Measurements from ENCODE around the gene SERPINI1. TPM values are rescaled to one million over a fixed set of nuclear protein-coding genes. Genes with fewer than 3 reads are reported as not detected.

The SERPINI1 gene
- total and polyA plus RNA-seq, 9 of the 15 experiments (the other 6 are each of a cell fraction or from before 2014, with no cell fraction given) = 1.6 to 9.9 (median 3.5) TPM

- H2AFZ ChIP-seq (ENCODE audit: low read depth, low read length) = no peak overlapping the region
- POLR2A ChIA-PET = interaction anchor here (0.6 to 2.0 kb wide), 2 partner anchors 9 to 19 kb away, joined by 3 to 8 read pairs; no protein-coding TSS in a partner anchor
- TF ChIP-seq PTRF (tag; IDR thresholded peaks at IDR 0.05) (no peak), RHOXF2B (CRISPR knock-in tag; conservative IDR thresholded peaks at IDR 0.05) (no peak), KLF10 (CRISPR knock-in tag; IDR thresholded peaks at IDR 0.05) (no peak), ELK3 (CRISPR knock-in tag; IDR thresholded peaks at IDR 0.05) (no peak), ZBTB5 (IDR thresholded peaks at IDR 0.05) (no peak), ETV1 (tag; conservative IDR thresholded peaks at IDR 0.05; ENCODE audit: low read depth) (no peak), COPS2 (conservative IDR thresholded peaks at IDR 0.05) (no peak), POLR2G (IDR thresholded peaks at IDR 0.05; ENCODE audit: low read depth, low read length) (no peak)
- TF ChIP-seq, protein P1, sequence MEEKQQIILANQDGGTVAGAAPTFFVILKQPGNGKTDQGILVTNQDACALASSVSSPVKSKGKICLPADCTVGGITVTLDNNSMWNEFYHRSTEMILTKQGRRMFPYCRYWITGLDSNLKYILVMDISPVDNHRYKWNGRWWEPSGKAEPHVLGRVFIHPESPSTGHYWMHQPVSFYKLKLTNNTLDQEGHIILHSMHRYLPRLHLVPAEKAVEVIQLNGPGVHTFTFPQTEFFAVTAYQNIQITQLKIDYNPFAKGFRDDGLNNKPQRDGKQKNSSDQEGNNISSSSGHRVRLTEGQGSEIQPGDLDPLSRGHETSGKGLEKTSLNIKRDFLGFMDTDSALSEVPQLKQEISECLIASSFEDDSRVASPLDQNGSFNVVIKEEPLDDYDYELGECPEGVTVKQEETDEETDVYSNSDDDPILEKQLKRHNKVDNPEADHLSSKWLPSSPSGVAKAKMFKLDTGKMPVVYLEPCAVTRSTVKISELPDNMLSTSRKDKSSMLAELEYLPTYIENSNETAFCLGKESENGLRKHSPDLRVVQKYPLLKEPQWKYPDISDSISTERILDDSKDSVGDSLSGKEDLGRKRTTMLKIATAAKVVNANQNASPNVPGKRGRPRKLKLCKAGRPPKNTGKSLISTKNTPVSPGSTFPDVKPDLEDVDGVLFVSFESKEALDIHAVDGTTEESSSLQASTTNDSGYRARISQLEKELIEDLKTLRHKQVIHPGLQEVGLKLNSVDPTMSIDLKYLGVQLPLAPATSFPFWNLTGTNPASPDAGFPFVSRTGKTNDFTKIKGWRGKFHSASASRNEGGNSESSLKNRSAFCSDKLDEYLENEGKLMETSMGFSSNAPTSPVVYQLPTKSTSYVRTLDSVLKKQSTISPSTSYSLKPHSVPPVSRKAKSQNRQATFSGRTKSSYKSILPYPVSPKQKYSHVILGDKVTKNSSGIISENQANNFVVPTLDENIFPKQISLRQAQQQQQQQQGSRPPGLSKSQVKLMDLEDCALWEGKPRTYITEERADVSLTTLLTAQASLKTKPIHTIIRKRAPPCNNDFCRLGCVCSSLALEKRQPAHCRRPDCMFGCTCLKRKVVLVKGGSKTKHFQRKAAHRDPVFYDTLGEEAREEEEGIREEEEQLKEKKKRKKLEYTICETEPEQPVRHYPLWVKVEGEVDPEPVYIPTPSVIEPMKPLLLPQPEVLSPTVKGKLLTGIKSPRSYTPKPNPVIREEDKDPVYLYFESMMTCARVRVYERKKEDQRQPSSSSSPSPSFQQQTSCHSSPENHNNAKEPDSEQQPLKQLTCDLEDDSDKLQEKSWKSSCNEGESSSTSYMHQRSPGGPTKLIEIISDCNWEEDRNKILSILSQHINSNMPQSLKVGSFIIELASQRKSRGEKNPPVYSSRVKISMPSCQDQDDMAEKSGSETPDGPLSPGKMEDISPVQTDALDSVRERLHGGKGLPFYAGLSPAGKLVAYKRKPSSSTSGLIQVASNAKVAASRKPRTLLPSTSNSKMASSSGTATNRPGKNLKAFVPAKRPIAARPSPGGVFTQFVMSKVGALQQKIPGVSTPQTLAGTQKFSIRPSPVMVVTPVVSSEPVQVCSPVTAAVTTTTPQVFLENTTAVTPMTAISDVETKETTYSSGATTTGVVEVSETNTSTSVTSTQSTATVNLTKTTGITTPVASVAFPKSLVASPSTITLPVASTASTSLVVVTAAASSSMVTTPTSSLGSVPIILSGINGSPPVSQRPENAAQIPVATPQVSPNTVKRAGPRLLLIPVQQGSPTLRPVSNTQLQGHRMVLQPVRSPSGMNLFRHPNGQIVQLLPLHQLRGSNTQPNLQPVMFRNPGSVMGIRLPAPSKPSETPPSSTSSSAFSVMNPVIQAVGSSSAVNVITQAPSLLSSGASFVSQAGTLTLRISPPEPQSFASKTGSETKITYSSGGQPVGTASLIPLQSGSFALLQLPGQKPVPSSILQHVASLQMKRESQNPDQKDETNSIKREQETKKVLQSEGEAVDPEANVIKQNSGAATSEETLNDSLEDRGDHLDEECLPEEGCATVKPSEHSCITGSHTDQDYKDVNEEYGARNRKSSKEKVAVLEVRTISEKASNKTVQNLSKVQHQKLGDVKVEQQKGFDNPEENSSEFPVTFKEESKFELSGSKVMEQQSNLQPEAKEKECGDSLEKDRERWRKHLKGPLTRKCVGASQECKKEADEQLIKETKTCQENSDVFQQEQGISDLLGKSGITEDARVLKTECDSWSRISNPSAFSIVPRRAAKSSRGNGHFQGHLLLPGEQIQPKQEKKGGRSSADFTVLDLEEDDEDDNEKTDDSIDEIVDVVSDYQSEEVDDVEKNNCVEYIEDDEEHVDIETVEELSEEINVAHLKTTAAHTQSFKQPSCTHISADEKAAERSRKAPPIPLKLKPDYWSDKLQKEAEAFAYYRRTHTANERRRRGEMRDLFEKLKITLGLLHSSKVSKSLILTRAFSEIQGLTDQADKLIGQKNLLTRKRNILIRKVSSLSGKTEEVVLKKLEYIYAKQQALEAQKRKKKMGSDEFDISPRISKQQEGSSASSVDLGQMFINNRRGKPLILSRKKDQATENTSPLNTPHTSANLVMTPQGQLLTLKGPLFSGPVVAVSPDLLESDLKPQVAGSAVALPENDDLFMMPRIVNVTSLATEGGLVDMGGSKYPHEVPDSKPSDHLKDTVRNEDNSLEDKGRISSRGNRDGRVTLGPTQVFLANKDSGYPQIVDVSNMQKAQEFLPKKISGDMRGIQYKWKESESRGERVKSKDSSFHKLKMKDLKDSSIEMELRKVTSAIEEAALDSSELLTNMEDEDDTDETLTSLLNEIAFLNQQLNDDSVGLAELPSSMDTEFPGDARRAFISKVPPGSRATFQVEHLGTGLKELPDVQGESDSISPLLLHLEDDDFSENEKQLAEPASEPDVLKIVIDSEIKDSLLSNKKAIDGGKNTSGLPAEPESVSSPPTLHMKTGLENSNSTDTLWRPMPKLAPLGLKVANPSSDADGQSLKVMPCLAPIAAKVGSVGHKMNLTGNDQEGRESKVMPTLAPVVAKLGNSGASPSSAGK (IDR thresholded peaks at IDR 0.05) = no peak
Observed at GRCh38 chr3:167714871-167715270, 20.6 kb upstream of the SERPINI1 start.

More at GRCh38 chr3:167714871-167715270, 20.6 kb upstream of the SERPINI1 start:
- no peak overlapping the region for H3K27ac ChIP-seq (ENCODE audit: extremely low read depth, low read depth, low read length)
- CTCF ChIA-PET (ENCODE audit: low intra/inter-chr PET ratio) = no interaction called here
- peaks cover 79% of the 10 kb centered on the region for H3K36me3 ChIP-seq (ENCODE audit: control insufficient read depth, insufficient read depth, low read length)
- no TSS peak for BruUV-seq (replicated peaks)
- WGBS (ENCODE audit: insufficient coverage, low coverage, missing lambda C conversion rate) = 93% methylated on average over 1 of the region's 1 CpG
- H3K9me3 ChIP-seq (replicated peaks; ENCODE audit: control insufficient read depth, insufficient read depth, low read depth, low read length) = no peaks in the 10 kb centered on the region
- peaks cover 100% of the 10 kb centered on the region for H3K79me2 ChIP-seq (ENCODE audit: control insufficient read depth, insufficient read depth, low read length)
- no peak for FAIRE-seq
- intact Hi-C loops (cut with micrococcal nuclease) = no loop called here
- H3K4me1 ChIP-seq (replicated peaks in 1 of 2; ENCODE audit: control insufficient read depth in 2 of 2, insufficient read depth in 2 of 2, low read length in 2 of 2) = peaks cover 9 to 17% of the 10 kb centered on the region in 2 experiments; a peak in 4 of 5 replicates
- peak; percentile 26; the same call in 2 of the 3 replicates for ATAC-seq
- H3K4me3 ChIP-seq = no peak overlapping the region
- H4K20me1 ChIP-seq (replicated peaks; ENCODE audit: control insufficient read depth, insufficient read depth, low read length) = peaks cover 3% of the 10 kb centered on the region; the same call in 1 of the 2 replicates
- H3K9ac ChIP-seq (ENCODE audit: insufficient read depth in 1 of 2, low read depth in 2 of 2, low read length in 2 of 2) = no peak overlapping the region
- no peaks in the 10 kb centered on the region for H3K27me3 ChIP-seq (ENCODE audit: control insufficient read depth in 2 of 2, insufficient read depth in 2 of 2, low read length in 2 of 2)
- in situ Hi-C loops (cut with MboI) = no loop called here
- H3K4me2 ChIP-seq (ENCODE audit: insufficient read depth, low read length) = no peak overlapping the region
- H3K9me1 ChIP-seq (ENCODE audit: control insufficient read depth, insufficient read depth, low read length) = no peaks in the 10 kb centered on the region
- DNase-seq (ENCODE audit: extremely low read depth in 1 of 4, low spot score in 3 of 4) = no peak

Measured in K562 (cell line).